K562 (cell line): ENCODE results near the gene CMIP. TPM values are rescaled to one million over a fixed set of nuclear protein-coding genes. Genes with fewer than 3 reads are reported as not detected.

Experiments used
- ATAC-seq: fragments of 200-7000 bp; cut with Tn5 transposase; 3 replicates; pipeline ENCODE4 v1.9.1; 2020; ENCODE audit warnings: moderate library complexity
- BruUV-seq: library from RNA; stranded (reverse); fragments of 400-500 nt; replicated peaks from 2 replicates; lab custom pipeline; 2021; lab: Mats Ljungman, UMichigan
- CTCF ChIA-PET: fragments of 300-600 bp; formaldehyde crosslinking; extraction: SDS; loops from one replicate; lab custom pipeline; 2021; ENCODE audit warnings: low intra/inter-chr PET ratio; lab: Yijun Ruan, JAX
- POLR2A ChIA-PET: fragments of 300-600, 350-650 bp; sonication (Branson Sonifier 250); formaldehyde crosslinking; extraction: SDS; loops from one replicate; lab custom pipeline; 2021; ENCODE audit warnings: antibody characterized with exemption, inconsistent platforms; lab: Yijun Ruan, JAX
- DNase-seq, 4 experiments: peaks; one replicate each; pipeline versions ENCODE4 v3.0.0 to v3.0.0-alpha.2; 2011 to 2018; ENCODE audit warnings: low spot score in 3 of 4, mixed read lengths in 3 of 4; ENCODE audit errors: extremely low read depth in 1 of 4
- FAIRE-seq: peaks from 2 replicates; lab custom pipeline; 2011; peaks lifted over from hg19 to GRCh38; lab: Jason Lieb, UNC
- H2AFZ ChIP-seq: 2 replicates; pipeline ENCODE4 v1.6.0; 2011; ENCODE audit warnings: low read depth, low read length, control low read depth, inconsistent platforms
- H3K27ac ChIP-seq: fragments of 200-600 bp; 3 replicates; pipeline ENCODE4 v1.8.0; 2011; ENCODE audit warnings: low read depth, mild to moderate bottlenecking, control low read depth, inconsistent platforms, low read length, moderate library complexity, mixed read lengths; ENCODE audit errors: extremely low read depth
- H3K27me3 ChIP-seq, 2 experiments: fragments of 300-600 bp in 1 of 2; 2 replicates in 1 of 2; 3 replicates in 1 of 2; pipeline versions ENCODE4 v1.6.0 to v1.8.0; 2011; ENCODE audit warnings: inconsistent platforms in 2 of 2, low read length in 2 of 2, mild to moderate bottlenecking in 1 of 2, mixed read lengths in 1 of 2, moderate library complexity in 1 of 2; ENCODE audit not compliant: control insufficient read depth in 2 of 2, insufficient read depth in 2 of 2
- H3K36me3 ChIP-seq: fragments of 300-600 bp; 3 replicates; pipeline ENCODE4 v1.8.0; 2011; ENCODE audit warnings: mild to moderate bottlenecking, low read length, inconsistent platforms; ENCODE audit not compliant: control insufficient read depth, insufficient read depth
- H3K4me1 ChIP-seq, 2 experiments: fragments of 200-600 bp in 1 of 2; replicated peaks in 1 of 2; 2 replicates in 1 of 2; 3 replicates in 1 of 2; pipeline versions ENCODE4 v1.5.1 to v1.8.0; 2011; ENCODE audit warnings: inconsistent platforms in 2 of 2, low read length in 2 of 2, mild to moderate bottlenecking in 1 of 2, mixed read lengths in 1 of 2, moderate library complexity in 1 of 2; ENCODE audit not compliant: control insufficient read depth in 2 of 2, insufficient read depth in 2 of 2
- H3K4me2 ChIP-seq: 2 replicates; pipeline ENCODE4 v1.6.1; 2011; ENCODE audit warnings: low read length, control low read depth, inconsistent platforms, mixed read lengths; ENCODE audit not compliant: insufficient read depth
- H3K4me3 ChIP-seq: fragments of 200-600 bp; sonication (generic), shearing (Covaris generic); 2 replicates; pipeline ENCODE4 v1.5.1; 2016; ENCODE audit warnings: control low read depth, inconsistent platforms
- H3K79me2 ChIP-seq: fragments of 200-600 bp; 3 replicates; pipeline ENCODE4 v1.8.0; 2011; ENCODE audit warnings: low read length, inconsistent platforms; ENCODE audit not compliant: control insufficient read depth, insufficient read depth
- H3K9ac ChIP-seq, 2 experiments: 2 replicates each; pipeline versions ENCODE4 v1.6.0 to v1.6.1; 2011; ENCODE audit warnings: low read depth in 2 of 2, low read length in 2 of 2, control low read depth in 1 of 2, inconsistent platforms in 1 of 2, mild to moderate bottlenecking in 1 of 2, mixed read lengths in 1 of 2; ENCODE audit not compliant: insufficient read depth in 1 of 2
- H3K9me1 ChIP-seq: one replicate; pipeline ENCODE4 v1.6.0; 2011; ENCODE audit warnings: inconsistent platforms, mild to moderate bottlenecking, low read length, moderate library complexity; ENCODE audit not compliant: control insufficient read depth, insufficient read depth
- H3K9me3 ChIP-seq: replicated peaks from 2 replicates; pipeline ENCODE4 v1.5.1; 2011; ENCODE audit warnings: low read depth, low read length, inconsistent platforms; ENCODE audit not compliant: control insufficient read depth, insufficient read depth
- H4K20me1 ChIP-seq: replicated peaks from 2 replicates; pipeline ENCODE4 v1.6.1; 2011; ENCODE audit warnings: low read length, inconsistent platforms, mixed read lengths; ENCODE audit not compliant: control insufficient read depth, insufficient read depth
- AFF4 ChIP-seq: sonication (generic); formaldehyde crosslinking; IDR thresholded peaks from 2 replicates; pipeline ENCODE4 v1.8.0; 2023; ENCODE audit warnings: mild to moderate bottlenecking, missing genetic modification reagents
- BACH1 ChIP-seq: fragments of 200-800 bp; sonication (Bioruptor generic); IDR thresholded peaks from 2 replicates; pipeline ENCODE4 v1.6.1; 2016; ENCODE audit warnings: missing genetic modification characterization, missing compliant biosample characterization
- GATAD2B ChIP-seq: fragments of 450-650 bp; IDR thresholded peaks from 2 replicates; pipeline ENCODE4 v1.6.1; 2017; ENCODE audit warnings: mild to moderate bottlenecking, borderline replicate concordance
- HDAC8 ChIP-seq: fragments of 450-650 bp; IDR thresholded peaks from 2 replicates; pipeline ENCODE4 v1.6.1; 2016; ENCODE audit warnings: mild to moderate bottlenecking, missing genetic modification characterization, moderate library complexity, missing compliant biosample characterization
- MYBL2 ChIP-seq, 2 experiments: fragments of 450-650 bp in 1 of 2; sonication (generic) in 1 of 2; formaldehyde crosslinking in 1 of 2; IDR thresholded peaks; 2 replicates each; pipeline versions ENCODE4 v1.6.1 to v1.8.1; 2017 to 2022; ENCODE audit warnings: borderline replicate concordance in 1 of 2, inconsistent platforms in 1 of 2, low read depth in 1 of 2, mild to moderate bottlenecking in 1 of 2, missing genetic modification reagents in 1 of 2, moderate library complexity in 1 of 2
- NCOA2 ChIP-seq, 2 experiments: fragments of 450-650 bp; IDR thresholded peaks; 2 replicates each; pipeline ENCODE4 v1.6.1; 2018; ENCODE audit warnings: mild to moderate bottlenecking in 2 of 2, moderate library complexity in 1 of 2; ENCODE audit not compliant: partially characterized antibody in 2 of 2
- NR2F6 ChIP-seq: fragments of 450-650 bp; formaldehyde crosslinking; IDR thresholded peaks from 2 replicates; pipeline ENCODE4 v1.4.0; 2020; ENCODE audit warnings: mild to moderate bottlenecking
- NR3C1 ChIP-seq: sonication (generic); formaldehyde crosslinking; IDR thresholded peaks from 2 replicates; pipeline ENCODE4 v1.8.1; 2022; ENCODE audit warnings: missing genetic modification reagents
- PRPF4 ChIP-seq: fragments of 200-400 bp; formaldehyde crosslinking; IDR thresholded peaks from one replicate; pipeline ENCODE4 v1.6.1; 2017; ENCODE audit warnings: low read length, low read depth, mild to moderate bottlenecking; ENCODE audit not compliant: insufficient read depth, poor library complexity, severe bottlenecking
- RBM34 ChIP-seq: fragments of 200-400 bp; formaldehyde crosslinking; IDR thresholded peaks from 2 replicates; pipeline ENCODE4 v1.6.1; 2018; ENCODE audit warnings: low read length, borderline replicate concordance; ENCODE audit not compliant: insufficient read depth
- RFX1 ChIP-seq: fragments of 450-650 bp; IDR thresholded peaks from 2 replicates; pipeline ENCODE4 v1.6.1; 2016; ENCODE audit warnings: mild to moderate bottlenecking, moderate library complexity
- WGBS: fragments of 100-300 bp; shearing (Covaris generic); methylation state at CpG from one replicate; pipeline ENCODE4 v1.1.6; 2016; ENCODE audit warnings: low coverage, mixed read lengths; ENCODE audit not compliant: insufficient coverage; ENCODE audit errors: missing lambda C conversion rate; 5-methylcytosine and 5-hydroxymethylcytosine counted together
- in situ Hi-C: fragments of 300-500 bp; cut with MboI; formaldehyde crosslinking; loops from 4 replicates; pipeline ENCODE4 v1.15.0; 2018; ENCODE audit warnings: inconsistent platforms, mixed read lengths
- intact Hi-C: fragments of 100-400 bp; cut with micrococcal nuclease; formaldehyde crosslinking; loops from 2 replicates; pipeline ENCODE4 v1.14.2; 2022
- polyA plus RNA-seq, 8 experiments: library from polyadenylated mRNA; depleted of rRNA in 4 of 8; stranded (reverse) in 5 of 8; unstranded in 3 of 8; fragments of >200 nt; fragmentation: Nextera tagmentation in 2 of 8; fragmentation: Illumina TruSeq in 1 of 8; extraction: Ambion mirVana in 2 of 8; extraction: Trizol in 1 of 8; gene quantifications; 2 replicates each; pipeline versions ENCODE4 v1.2.1 to v1.2.3, GENCODE V29; 2011 to 2014; ENCODE audit warnings: inconsistent platforms in 1 of 8, missing spikeins in 1 of 8
- total RNA-seq, 7 experiments: library from RNA; depleted of rRNA in 6 of 7; stranded (reverse); fragments of >200 nt in 6 of 7; fragmentation: Illumina TruSeq in 2 of 7; extraction: Trizol in 2 of 7; gene quantifications; 2 replicates each; pipeline versions ENCODE4 v1.2.1 to v1.2.3, GENCODE V29; 2011 to 2021; ENCODE audit warnings: low replicate concordance in 1 of 7
- TF ChIP-seq, protein P1 (sequence below): fragments of 250-450 bp; sonication (Bioruptor Pico); IDR thresholded peaks from 2 replicates; pipeline ENCODE4 v1.5.0; 2021
- TF ChIP-seq, protein P2 (sequence below): fragments of 250-450 bp; sonication (Bioruptor Pico); IDR thresholded peaks from 2 replicates; pipeline ENCODE4 v1.8.0; 2022; ENCODE audit warnings: moderate library complexity, mild to moderate bottlenecking, inconsistent platforms
- TF ChIP-seq, protein P3 (sequence below): fragments of 250-450 bp; sonication (Bioruptor Pico); IDR thresholded peaks from 2 replicates; pipeline ENCODE4 v1.8.0; 2022; ENCODE audit warnings: moderate library complexity, mild to moderate bottlenecking, inconsistent platforms

The CMIP gene
- total and polyA plus RNA-seq, 9 of the 15 experiments (the other 6 are each of a cell fraction or from before 2014, with no cell fraction given) = 0.94 to 82.5 (median 10.3) TPM

DNA sequence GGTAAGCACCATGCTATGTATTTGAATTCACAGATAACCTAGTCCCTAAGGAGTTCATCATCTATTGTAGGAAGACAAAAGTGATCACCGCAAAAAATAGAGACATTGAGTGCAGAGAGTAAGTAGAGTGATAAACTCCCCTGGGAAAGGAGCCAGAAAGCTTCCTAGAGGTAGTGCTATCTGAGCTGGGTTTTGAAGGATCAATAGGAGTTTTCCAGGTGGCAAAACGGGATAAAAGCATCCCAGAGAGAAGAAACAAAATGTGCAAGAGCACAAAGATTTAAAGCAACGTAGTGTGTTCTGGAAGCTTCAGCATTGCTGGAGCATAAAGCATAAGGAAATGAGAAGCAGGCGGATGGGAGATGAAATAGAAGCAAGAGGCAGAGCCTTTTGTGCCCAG lies 213.8 kb downstream of the CMIP start:
- Histone ChIP-seq H3K9me3 (no peaks in the 10 kb centered on the region), H3K36me3 (peaks cover 88% of the 10 kb centered on the region), H3K4me1 (peaks cover 6 to 7% of the 10 kb centered on the region in 2 experiments), H3K4me3 (no peak overlapping the region), H3K79me2 (peaks cover 8% of the 10 kb centered on the region; the same call in 2 of the 3 replicates), H3K27ac (no peak overlapping the region), H3K4me2 (no peak overlapping the region), H3K9ac (no peak overlapping the region), H3K27me3 (no peaks in the 10 kb centered on the region), H4K20me1 (no peaks in the 10 kb centered on the region), H2AFZ (no peak overlapping the region), H3K9me1 (no peaks in the 10 kb centered on the region)
- no peak for FAIRE-seq
- intact Hi-C loops (no loop called here), in situ Hi-C loops (no loop called here)
- ChIA-PET POLR2A (interaction anchor here (0.7 kb wide), 1 partner anchor 9 kb away, joined by 3 read pairs; no protein-coding TSS in a partner anchor), CTCF (no interaction called here)
- ATAC-seq = no peak
- BruUV-seq = no TSS peak
- DNase-seq = no peak
- WGBS = 68% methylated on average over 4 of the region's 4 CpGs
- TF ChIP-seq, protein P1, sequence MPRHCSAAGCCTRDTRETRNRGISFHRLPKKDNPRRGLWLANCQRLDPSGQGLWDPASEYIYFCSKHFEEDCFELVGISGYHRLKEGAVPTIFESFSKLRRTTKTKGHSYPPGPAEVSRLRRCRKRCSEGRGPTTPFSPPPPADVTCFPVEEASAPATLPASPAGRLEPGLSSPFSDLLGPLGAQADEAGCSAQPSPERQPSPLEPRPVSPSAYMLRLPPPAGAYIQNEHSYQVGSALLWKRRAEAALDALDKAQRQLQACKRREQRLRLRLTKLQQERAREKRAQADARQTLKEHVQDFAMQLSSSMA = no peak
- TF ChIP-seq HDAC8 (tag) = no peak
- TF ChIP-seq PRPF4 = no peak
- TF ChIP-seq MYBL2 (IDR thresholded peaks at IDR 0.05; ENCODE audit: low read depth) = no peak
- TF ChIP-seq MYBL2 (CRISPR knock-in tag; IDR thresholded peaks at IDR 0.05; ENCODE audit: borderline replicate concordance) = no peak
- no peak for TF ChIP-seq NR2F6 (CRISPR knock-in tag)
- TF ChIP-seq GATAD2B = no peak
- no peak for TF ChIP-seq RFX1
- TF ChIP-seq NR3C1 = no peak
- TF ChIP-seq, protein P2, sequence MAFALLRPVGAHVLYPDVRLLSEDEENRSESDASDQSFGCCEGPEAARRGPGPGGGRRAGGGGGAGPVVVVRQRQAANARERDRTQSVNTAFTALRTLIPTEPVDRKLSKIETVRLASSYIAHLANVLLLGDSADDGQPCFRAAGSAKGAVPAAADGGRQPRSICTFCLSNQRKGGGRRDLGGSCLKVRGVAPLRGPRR = no peak
- TF ChIP-seq RBM34 = no peak
- TF ChIP-seq, protein P3, sequence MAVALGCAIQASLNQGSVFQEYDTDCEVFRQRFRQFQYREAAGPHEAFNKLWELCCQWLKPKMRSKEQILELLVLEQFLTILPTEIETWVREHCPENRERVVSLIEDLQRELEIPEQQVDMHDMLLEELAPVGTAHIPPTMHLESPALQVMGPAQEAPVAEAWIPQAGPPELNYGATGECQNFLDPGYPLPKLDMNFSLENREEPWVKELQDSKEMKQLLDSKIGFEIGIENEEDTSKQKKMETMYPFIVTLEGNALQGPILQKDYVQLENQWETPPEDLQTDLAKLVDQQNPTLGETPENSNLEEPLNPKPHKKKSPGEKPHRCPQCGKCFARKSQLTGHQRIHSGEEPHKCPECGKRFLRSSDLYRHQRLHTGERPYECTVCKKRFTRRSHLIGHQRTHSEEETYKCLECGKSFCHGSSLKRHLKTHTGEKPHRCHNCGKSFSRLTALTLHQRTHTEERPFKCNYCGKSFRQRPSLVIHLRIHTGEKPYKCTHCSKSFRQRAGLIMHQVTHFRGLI (CRISPR knock-in tag) = no peak
- no peak for TF ChIP-seq AFF4 (CRISPR knock-in tag)
- TF ChIP-seq BACH1 (tag) = no peak
- TF ChIP-seq NCOA2 (IDR thresholded peaks at IDR 0.05; ENCODE audit: partially characterized antibody in 2 of 2) = no peak
